HEK293T (cell line): ENCODE measurements around the gene HTATSF1.

Source experiments
- CTCF ChIA-PET: fragments of 350-600 bp; formaldehyde crosslinking; extraction: SDS; loops from one replicate; lab custom pipeline; 2021; ENCODE audit warnings: antibody characterized with exemption, inconsistent platforms; lab: Yijun Ruan, JAX
- POLR2A ChIA-PET: fragments of 350-600 bp; formaldehyde crosslinking; extraction: SDS; loops from one replicate; lab custom pipeline; 2020; ENCODE audit warnings: antibody characterized with exemption, inconsistent platforms; lab: Yijun Ruan, JAX
- DNase-seq: peaks from one replicate; pipeline ENCODE4 v3.0.0; 2012; ENCODE audit warnings: mixed read lengths; ENCODE audit errors: extremely low spot score
- ARNT ChIP-seq: fragments of 450-650 bp; IDR thresholded peaks from 2 replicates; pipeline ENCODE4 v1.6.1; 2017; ENCODE audit warnings: mild to moderate bottlenecking
- BHLHE40 ChIP-seq: fragments of 450-650 bp; IDR thresholded peaks from 2 replicates; pipeline ENCODE4 v1.6.1; 2016; ENCODE audit warnings: mild to moderate bottlenecking, moderate library complexity, borderline replicate concordance
- CTBP1 ChIP-seq: fragments of 450-650 bp; IDR thresholded peaks from 2 replicates; pipeline ENCODE4 v1.6.1; 2016; ENCODE audit warnings: borderline replicate concordance
- ELF4 ChIP-seq: fragments of 450-650 bp; IDR thresholded peaks from 2 replicates; pipeline ENCODE4 v1.6.1; 2017; ENCODE audit warnings: antibody characterized with exemption
- FOXA1 ChIP-seq: fragments of 450-650 bp; IDR thresholded peaks from 2 replicates; pipeline ENCODE4 v1.6.1; 2016; ENCODE audit warnings: mild to moderate bottlenecking
- FOXK2 ChIP-seq: fragments of 450-650 bp; IDR thresholded peaks from 2 replicates; pipeline ENCODE4 v1.6.1; 2016; ENCODE audit warnings: mild to moderate bottlenecking
- FOXM1 ChIP-seq: fragments of 450-650 bp; IDR thresholded peaks from 2 replicates; pipeline ENCODE4 v1.6.1; 2017; ENCODE audit warnings: mild to moderate bottlenecking, borderline replicate concordance
- HDGF ChIP-seq: fragments of 450-650 bp; IDR thresholded peaks from 2 replicates; pipeline ENCODE4 v1.6.1; 2017; ENCODE audit warnings: antibody characterized with exemption, borderline replicate concordance
- L3MBTL2 ChIP-seq: fragments of 450-650 bp; conservative IDR thresholded peaks from 2 replicates; pipeline ENCODE4 v1.6.1; 2016; ENCODE audit warnings: mild to moderate bottlenecking
- LEF1 ChIP-seq: fragments of 450-650 bp; IDR thresholded peaks from 2 replicates; pipeline ENCODE4 v1.6.1; 2017; ENCODE audit warnings: mild to moderate bottlenecking, borderline replicate concordance
- NFRKB ChIP-seq: fragments of 450-650 bp; IDR thresholded peaks from 2 replicates; pipeline ENCODE4 v1.6.1; 2016; ENCODE audit warnings: mild to moderate bottlenecking, moderate library complexity
- PKNOX1 ChIP-seq: fragments of 450-650 bp; IDR thresholded peaks from 2 replicates; pipeline ENCODE4 v1.6.1; 2016
- SP1 ChIP-seq: fragments of 450-650 bp; IDR thresholded peaks from 2 replicates; pipeline ENCODE4 v1.6.1; 2017
- SUZ12 ChIP-seq: fragments of 450-650 bp; IDR thresholded peaks from 2 replicates; pipeline ENCODE4 v1.6.1; 2016; ENCODE audit warnings: mild to moderate bottlenecking
- TARDBP ChIP-seq: fragments of 450-650 bp; IDR thresholded peaks from 2 replicates; pipeline ENCODE4 v1.6.1; 2016
- ZNF384 ChIP-seq: fragments of 450-650 bp; IDR thresholded peaks from 2 replicates; pipeline ENCODE4 v1.6.1; 2016

Gene HTATSF1

GRCh38 chrX:136456133-136456532 is 41.3 kb upstream of the HTATSF1 start:
- POLR2A ChIA-PET = no interaction called here

GRCh38 chrX:136457303-136457917 is 40.0 kb upstream of the HTATSF1 start:
- ChIA-PET POLR2A (no interaction called here), CTCF (interaction anchor here (0.5 kb wide), 1 partner anchor 849 kb away, joined by 3 read pairs; no protein-coding TSS in a partner anchor)
- DNase-seq = no peak
- no peak for TF ChIP-seq ELF4
- TF ChIP-seq ARNT = no peak
- TF ChIP-seq PKNOX1 = peak; percentile 73

More at GRCh38 chrX:136456133-136456532, 41.3 kb upstream of the HTATSF1 start:
- no peak for TF ChIP-seq PKNOX1
- CTCF ChIA-PET = interaction anchor here (0.6 kb wide), 2 partner anchors 55 to 559 kb away, joined by 4 to 10 read pairs; no protein-coding TSS in a partner anchor
- DNase-seq = no peak

GRCh38 chrX:136464589-136464988 is 32.8 kb upstream of the HTATSF1 start:
- TF ChIP-seq PKNOX1 (no peak), LEF1 (no peak), ELF4 (no peak), NFRKB (no peak), ZNF384 (no peak)
- ChIA-PET CTCF (no interaction called here), POLR2A (no interaction called here)
- DNase-seq = no peak

- DNase-seq = no peak
- POLR2A ChIA-PET = no interaction called here
- TF ChIP-seq SUZ12 (no peak), ZNF384 (no peak), LEF1 (no peak), L3MBTL2 (no peak)
- CTCF ChIA-PET = no interaction called here
Measured at GRCh38 chrX:136467303-136467702, 30.1 kb upstream of the HTATSF1 start.

- TF ChIP-seq CTBP1 (no peak), FOXA1 (no peak), NFRKB (no peak), HDGF (no peak), PKNOX1 (no peak), L3MBTL2 (no peak), FOXK2 (no peak), BHLHE40 (no peak), ARNT (no peak), FOXM1 (no peak), ELF4 (no peak), SP1 (no peak), SUZ12 (no peak), LEF1 (no peak), TARDBP (no peak), ZNF384 (no peak)
- no peak for DNase-seq
- ChIA-PET CTCF (no interaction called here), POLR2A (no interaction called here)
Measured at GRCh38 chrX:136468391-136469103, 28.8 kb upstream of the HTATSF1 start.

- DNase-seq = no peak
- no peak for TF ChIP-seq FOXK2
- no peak for TF ChIP-seq FOXM1
- TF ChIP-seq CTBP1 = no peak
- TF ChIP-seq PKNOX1 = no peak
- TF ChIP-seq ELF4 = no peak
- no peak for TF ChIP-seq BHLHE40
- no peak for TF ChIP-seq SP1
- ChIA-PET POLR2A (no interaction called here), CTCF (no interaction called here)
Measured at GRCh38 chrX:136473663-136474062, 23.7 kb upstream of the HTATSF1 start.
